Stimulated activated naive CD8-positive, alpha-beta T cell treated with anti-CD3 and anti-CD28 coated beads, Interleukin-15, amount 100 ng/mL, for 72 hours (primary cell): ENCODE data around the gene TMEM151B.
"Not testable (repeated sequence)": the region's sequence is repeated elsewhere in the genome, so short reads cannot be mapped to it uniquely, and the experiment has no call there.

Source experiments
- ATAC-seq: fragments of 150-1000 bp; cut with Tn5 transposase; 2 replicates; pipeline ENCODE4 v1.10.0; 2021; ENCODE audit warnings: mild to moderate bottlenecking, moderate library complexity
- DNase-seq, 2 donors: peaks; one replicate each; pipeline ENCODE4 v3.0.0; 2021 to 2022
- H3K27ac Mint-ChIP-seq, 2 donors: one replicate each; pipeline ENCODE4 v1.8.0; 2022; ENCODE audit warnings: mild to moderate bottlenecking in 2 of 2, mixed read lengths in 2 of 2, moderate library complexity in 2 of 2
- H3K27me3 Mint-ChIP-seq: one replicate; pipeline ENCODE4 v1.8.0; 2022; ENCODE audit warnings: mixed read lengths
- H3K4me1 Mint-ChIP-seq: one replicate; pipeline ENCODE4 v1.8.0; 2022; ENCODE audit warnings: mild to moderate bottlenecking, mixed read lengths
- H3K4me3 Mint-ChIP-seq, 2 donors: one replicate each; pipeline ENCODE4 v1.8.0; 2022; ENCODE audit warnings: mild to moderate bottlenecking in 2 of 2, mixed read lengths in 2 of 2, moderate library complexity in 1 of 2
- H3K9me3 Mint-ChIP-seq, 2 donors: one replicate each; pipeline ENCODE4 v1.8.0; 2022; ENCODE audit warnings: mixed read lengths in 2 of 2

The TMEM151B gene

DNA sequence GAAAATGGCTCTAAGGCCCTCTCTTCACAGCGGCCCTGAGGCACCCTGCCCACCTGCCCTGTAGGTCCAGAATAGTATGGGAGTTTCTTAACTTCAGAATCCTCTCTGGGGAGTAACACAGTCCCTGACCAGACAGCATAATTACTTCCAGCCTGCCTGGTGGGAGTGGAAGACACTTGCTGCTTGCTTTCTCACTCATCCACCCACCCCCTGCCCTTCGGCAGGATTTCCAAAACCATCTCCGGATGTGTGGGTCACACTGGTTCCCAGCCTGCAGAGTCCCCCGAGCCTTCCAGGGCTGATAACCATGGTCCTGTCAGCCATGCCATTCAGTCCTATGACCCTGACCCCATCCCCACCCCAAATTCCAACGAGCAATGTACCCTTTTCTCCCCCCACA is 41.4 kb upstream of the TMEM151B start:
- H3K27ac Mint-ChIP-seq, result peak overlapping the region in 1 of 2 donors; percentile 55
- H3K4me3 Mint-ChIP-seq, result no peak overlapping the region
- peaks cover 43% of the 10 kb centered on the region for H3K4me1 Mint-ChIP-seq
- no peaks in the 10 kb centered on the region for H3K9me3 Mint-ChIP-seq
- no peak for ATAC-seq
- DNase-seq, result no peak
- no peaks in the 10 kb centered on the region for H3K27me3 Mint-ChIP-seq

DNA sequence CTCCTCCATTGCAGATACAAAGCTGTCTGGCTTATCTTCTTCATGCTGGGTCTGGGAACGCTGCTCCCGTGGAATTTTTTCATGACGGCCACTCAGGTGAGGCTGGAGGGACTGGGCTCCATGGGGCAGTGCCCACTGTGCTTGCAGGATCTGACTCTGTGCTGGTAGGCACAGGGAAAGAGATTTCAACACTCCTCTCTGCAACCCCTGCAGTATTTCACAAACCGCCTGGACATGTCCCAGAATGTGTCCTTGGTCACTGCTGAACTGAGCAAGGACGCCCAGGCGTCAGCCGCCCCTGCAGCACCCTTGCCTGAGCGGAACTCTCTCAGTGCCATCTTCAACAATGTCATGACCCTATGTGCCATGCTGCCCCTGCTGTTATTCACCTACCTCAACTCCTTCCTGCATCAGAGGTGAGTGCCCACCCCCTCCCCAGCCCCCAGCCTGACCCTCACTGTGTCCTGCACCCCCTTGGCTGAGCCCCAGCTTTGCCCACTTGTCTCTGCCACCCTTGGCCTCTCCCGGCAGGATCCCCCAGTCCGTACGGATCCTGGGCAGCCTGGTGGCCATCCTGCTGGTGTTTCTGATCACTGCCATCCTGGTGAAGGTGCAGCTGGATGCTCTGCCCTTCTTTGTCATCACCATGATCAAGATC is 40.7 kb upstream of the TMEM151B start:
- no peak for ATAC-seq
- Mint-ChIP-seq H3K9me3 (no peaks in the 10 kb centered on the region), H3K27me3 (no peaks in the 10 kb centered on the region), H3K4me3 (no peak overlapping the region), H3K27ac (no peak overlapping the region), H3K4me1 (peaks cover 37% of the 10 kb centered on the region)
- no peak for DNase-seq

- Mint-ChIP-seq H3K27me3 (no peaks in the 10 kb centered on the region), H3K4me1 (peaks cover 31% of the 10 kb centered on the region), H3K4me3 (no peak overlapping the region), H3K27ac (no peak overlapping the region), H3K9me3 (no peaks in the 10 kb centered on the region)
- ATAC-seq, result no peak
- DNase-seq, result no peak
These were observed 40.1 kb upstream of the TMEM151B start for GRCh38 chr6:44230034-44230675.

DNA sequence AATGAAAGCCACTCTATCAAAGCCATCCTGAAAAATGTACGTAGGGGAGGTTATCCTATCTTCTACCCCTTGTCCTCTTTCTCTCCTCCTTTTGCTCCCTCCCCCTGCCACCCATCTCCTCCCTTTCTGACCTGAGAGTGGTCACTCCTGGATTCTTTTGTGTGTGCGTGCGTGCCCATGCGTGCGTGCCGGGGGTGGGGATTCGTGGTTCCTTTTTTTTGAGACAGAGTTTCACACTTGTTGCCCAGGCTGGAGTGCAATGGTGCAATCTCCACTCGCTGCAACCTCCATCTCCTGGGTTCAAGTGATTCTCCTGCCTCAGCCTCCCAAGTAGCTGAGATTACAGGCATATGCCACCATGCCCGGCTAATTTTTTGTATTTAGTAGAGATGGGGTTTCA is 38.8 kb upstream of the TMEM151B start:
- peaks cover 18% of the 10 kb centered on the region for H3K4me1 Mint-ChIP-seq
- H3K4me3 Mint-ChIP-seq, DNase-seq, ATAC-seq, H3K27me3 Mint-ChIP-seq, H3K9me3 Mint-ChIP-seq: not testable (repeated sequence)
- H3K27ac Mint-ChIP-seq, result peak overlapping the region in 1 of 2 donors; percentile 68

GRCh38 chr6:44232676-44233566 is 37.3 kb upstream of the TMEM151B start:
- Mint-ChIP-seq H3K27me3 (no peaks in the 10 kb centered on the region), H3K27ac (peak overlapping the region in 1 of 2 donors; percentile 19), H3K4me1 (peaks cover 15% of the 10 kb centered on the region), H3K4me3 (no peak overlapping the region), H3K9me3 (no peaks in the 10 kb centered on the region)
- ATAC-seq, result no peak
- DNase-seq, result no peak

DNA sequence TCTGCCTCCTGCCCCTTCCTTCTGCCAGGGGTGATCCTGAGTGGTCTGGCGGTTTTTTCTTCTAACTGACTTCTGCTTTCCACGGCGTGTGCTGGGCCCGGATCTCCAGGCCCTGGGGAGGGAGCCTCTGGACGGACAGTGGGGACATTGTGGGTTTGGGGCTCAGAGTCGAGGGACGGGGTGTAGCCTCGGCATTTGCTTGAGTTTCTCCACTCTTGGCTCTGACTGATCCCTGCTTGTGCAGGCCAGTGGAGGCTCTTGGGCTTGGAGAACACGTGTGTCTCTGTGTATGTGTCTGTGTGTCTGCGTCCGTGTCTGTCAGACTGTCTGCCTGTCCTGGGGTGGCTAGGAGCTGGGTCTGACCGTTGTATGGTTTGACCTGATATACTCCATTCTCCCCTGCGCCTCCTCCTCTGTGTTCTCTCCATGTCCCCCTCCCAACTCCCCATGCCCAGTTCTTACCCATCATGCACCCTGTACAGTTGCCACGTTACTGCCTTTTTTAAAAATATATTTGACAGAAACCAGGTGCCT is 36.6 kb upstream of the TMEM151B start:
- ATAC-seq (no peak), DNase-seq (no peak)
- H3K4me3 Mint-ChIP-seq, result no peak overlapping the region
- H3K4me1 Mint-ChIP-seq, result peaks cover 22% of the 10 kb centered on the region
- H3K27me3 Mint-ChIP-seq, result no peaks in the 10 kb centered on the region
- H3K9me3 Mint-ChIP-seq, result no peaks in the 10 kb centered on the region
- peak overlapping the region in 1 of 2 donors; percentile 68 for H3K27ac Mint-ChIP-seq

DNA sequence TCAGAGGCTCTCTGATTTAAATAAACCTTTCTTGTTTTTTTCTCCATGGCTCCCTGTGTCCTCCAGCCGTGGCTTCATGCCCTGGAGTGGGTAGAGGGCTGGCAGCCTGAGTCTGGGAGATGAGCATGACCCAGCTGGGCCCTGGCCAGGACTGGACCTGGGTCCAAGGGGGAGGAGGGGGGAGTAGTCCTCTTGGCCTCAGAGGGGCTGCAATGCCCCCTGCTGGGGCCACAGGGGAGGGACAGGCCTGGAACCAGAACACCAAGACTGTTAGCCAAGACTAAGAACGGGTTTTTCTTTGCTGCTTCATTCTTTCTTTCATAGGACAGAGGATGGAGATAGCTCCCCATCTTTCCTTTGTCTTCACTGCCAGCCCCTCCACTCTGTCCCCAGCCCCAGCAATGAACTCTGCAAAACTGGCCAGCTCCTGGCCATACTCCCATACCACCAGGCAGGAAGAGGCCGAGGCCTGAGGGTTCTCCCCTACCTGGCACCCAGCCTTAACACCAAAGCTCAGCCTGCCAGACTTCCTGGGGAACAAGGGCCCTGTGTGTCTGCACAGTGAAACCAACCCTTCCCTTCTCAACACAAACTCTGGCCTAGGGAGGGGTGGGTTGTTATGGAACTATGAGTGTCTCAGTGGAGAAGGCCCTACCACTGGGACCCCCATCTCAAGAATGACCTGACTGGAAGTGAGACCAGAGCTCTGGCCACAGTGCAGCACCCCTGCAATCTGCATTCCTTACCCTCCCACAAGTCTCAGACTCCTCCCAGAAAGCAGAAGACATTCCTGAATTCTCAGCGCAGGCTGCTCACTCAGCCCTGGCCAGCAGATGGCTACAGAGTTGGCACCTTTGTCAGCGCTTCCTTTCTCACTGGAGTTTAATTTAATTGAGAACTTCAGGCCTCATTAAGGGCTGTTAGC is 35.9 kb upstream of the TMEM151B start:
- Mint-ChIP-seq H3K27ac (peak overlapping the region in 1 of 2 donors; percentile 42), H3K4me3 (no peak overlapping the region), H3K4me1 (peaks cover 29% of the 10 kb centered on the region), H3K27me3 (no peaks in the 10 kb centered on the region), H3K9me3 (no peaks in the 10 kb centered on the region)
- DNase-seq, result peak in 1 of 2 donors; percentile 38
- no peak for ATAC-seq

GRCh38 chr6:44235269-44235668 is 35.0 kb upstream of the TMEM151B start:
- peaks cover 29% of the 10 kb centered on the region for H3K4me1 Mint-ChIP-seq
- H3K27ac Mint-ChIP-seq, result peak overlapping the region in 1 of 2 donors; percentile 5
- no peaks in the 10 kb centered on the region for H3K9me3 Mint-ChIP-seq
- no peak overlapping the region for H3K4me3 Mint-ChIP-seq
- ATAC-seq, result no peak
- DNase-seq, result no peak
- no peaks in the 10 kb centered on the region for H3K27me3 Mint-ChIP-seq

DNA sequence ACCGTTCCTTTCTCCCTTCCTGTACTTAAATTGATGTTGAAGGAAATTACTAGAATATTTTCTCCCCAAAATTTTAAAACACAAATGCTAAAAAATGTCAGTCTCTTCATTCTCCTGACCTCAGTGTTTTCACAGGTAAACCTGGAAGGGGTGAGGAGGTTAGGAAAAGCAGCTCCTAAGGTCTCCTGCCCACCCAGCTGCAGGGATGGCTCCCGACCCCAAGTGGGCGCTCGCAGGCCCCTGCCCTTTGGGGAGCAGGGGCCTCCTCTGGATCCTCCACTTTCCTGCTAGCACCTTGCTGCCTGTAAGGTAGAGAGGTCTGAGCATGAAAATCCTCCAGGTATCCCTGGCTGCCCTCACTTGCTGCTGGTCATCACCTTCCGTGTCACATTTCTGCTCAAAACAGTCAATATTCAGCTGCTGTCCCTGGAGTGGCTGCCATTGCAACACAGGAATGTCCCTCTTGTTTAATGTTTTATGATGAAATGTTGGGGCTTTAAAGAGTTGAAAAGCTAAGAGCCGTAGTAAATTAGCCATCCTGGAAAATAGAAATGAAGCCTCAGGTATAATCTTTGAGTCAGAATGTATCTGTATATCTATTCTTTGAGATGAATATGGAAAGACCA is 34.2 kb upstream of the TMEM151B start:
- Mint-ChIP-seq H3K4me3 (no peak overlapping the region), H3K27ac (no peak overlapping the region), H3K4me1 (peaks cover 29% of the 10 kb centered on the region), H3K9me3 (no peaks in the 10 kb centered on the region), H3K27me3 (no peaks in the 10 kb centered on the region)
- ATAC-seq, result no peak
- DNase-seq, result no peak

GRCh38 chr6:44237021-44237812 is 33.0 kb upstream of the TMEM151B start:
- Mint-ChIP-seq H3K9me3 (no peaks in the 10 kb centered on the region), H3K27ac (peak overlapping the region; percentile 98 to 99), H3K27me3 (no peaks in the 10 kb centered on the region), H3K4me1 (peaks cover 29% of the 10 kb centered on the region), H3K4me3 (peak overlapping the region; percentile 85 to 95)
- DNase-seq, result peak; percentile 46 to 73
- ATAC-seq, result peak; percentile 89

- peak; percentile 93 for ATAC-seq
- no peaks in the 10 kb centered on the region for H3K9me3 Mint-ChIP-seq
- no peaks in the 10 kb centered on the region for H3K27me3 Mint-ChIP-seq
- peak overlapping the region; percentile 85 to 95 for H3K4me3 Mint-ChIP-seq
- peak overlapping the region; percentile 98 to 99 for H3K27ac Mint-ChIP-seq
- peaks cover 26% of the 10 kb centered on the region for H3K4me1 Mint-ChIP-seq
- peak; percentile 83 to 84 for DNase-seq
These were observed 32.3 kb upstream of the TMEM151B start for GRCh38 chr6:44237813-44238433.

DNA sequence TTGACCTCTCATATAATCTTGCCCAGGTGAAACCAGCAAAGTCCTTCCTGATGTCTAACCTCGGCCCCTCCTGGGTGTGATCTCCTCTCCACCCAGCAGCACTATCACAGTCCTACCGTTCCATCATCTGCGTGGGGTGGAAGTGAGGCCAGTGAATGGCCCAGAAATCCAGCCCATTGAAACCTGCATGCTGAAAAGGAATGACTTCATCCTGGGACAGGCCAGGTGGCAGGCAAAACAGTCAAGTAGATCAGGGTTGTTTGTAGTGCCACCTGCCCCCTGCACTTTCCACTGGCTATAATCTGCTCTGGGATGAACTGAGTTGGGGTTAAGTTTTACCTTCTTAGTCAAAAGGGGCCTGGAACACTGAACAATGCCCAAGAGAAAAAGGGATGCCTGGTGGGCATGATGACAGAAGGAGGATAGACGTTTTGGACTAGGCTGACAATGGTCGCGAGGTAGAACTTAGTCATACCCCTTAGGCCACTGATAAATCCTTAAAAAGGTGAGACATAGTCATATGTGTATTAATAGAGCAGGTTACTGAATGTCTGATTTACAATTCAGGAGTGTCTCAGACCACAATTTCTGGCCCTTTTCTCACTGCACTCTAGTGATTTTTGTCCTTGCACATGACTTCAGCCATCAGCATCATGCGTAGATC is 31.4 kb upstream of the TMEM151B start:
- Mint-ChIP-seq H3K9me3 (no peaks in the 10 kb centered on the region), H3K4me1 (peaks cover 24% of the 10 kb centered on the region), H3K27me3 (no peaks in the 10 kb centered on the region), H3K4me3 (peak overlapping the region; percentile 85 to 95), H3K27ac (peak overlapping the region in 1 of 2 donors; percentile 2)
- ATAC-seq (no peak), DNase-seq (no peak)

DNA sequence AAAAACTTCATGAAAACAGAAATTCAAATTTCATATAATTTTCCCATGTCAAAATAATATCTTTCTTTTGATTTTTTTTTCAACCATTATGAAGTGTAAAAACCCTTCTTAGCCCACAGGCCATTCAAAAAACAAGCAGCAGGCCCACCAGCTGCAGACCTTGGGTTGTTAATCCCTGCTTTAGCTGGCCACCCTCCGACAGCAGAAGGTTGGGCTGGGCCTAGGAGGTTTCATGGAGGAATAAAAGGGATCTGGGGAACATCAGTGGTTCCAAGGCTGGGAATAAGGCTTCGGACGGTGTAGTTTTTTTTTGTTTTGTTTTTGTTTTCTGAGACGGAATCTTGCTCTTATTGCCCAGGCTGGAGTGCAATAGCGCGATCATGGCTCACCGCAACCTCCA is 26.9 kb upstream of the TMEM151B start:
- H3K4me1 Mint-ChIP-seq, result peaks cover 37% of the 10 kb centered on the region
- DNase-seq (no peak), ATAC-seq (no peak)
- H3K27ac Mint-ChIP-seq, result no peak overlapping the region
- H3K9me3 Mint-ChIP-seq, result no peaks in the 10 kb centered on the region
- no peaks in the 10 kb centered on the region for H3K27me3 Mint-ChIP-seq
- no peak overlapping the region for H3K4me3 Mint-ChIP-seq
